NCI-H226 (cell line): Measurements from ENCODE around the gene MPV17L2.

Experiments used
- DNase-seq: peaks from one replicate; pipeline ENCODE4 v3.0.0-alpha.2; 2015

MPV17L2 gene

DNA sequence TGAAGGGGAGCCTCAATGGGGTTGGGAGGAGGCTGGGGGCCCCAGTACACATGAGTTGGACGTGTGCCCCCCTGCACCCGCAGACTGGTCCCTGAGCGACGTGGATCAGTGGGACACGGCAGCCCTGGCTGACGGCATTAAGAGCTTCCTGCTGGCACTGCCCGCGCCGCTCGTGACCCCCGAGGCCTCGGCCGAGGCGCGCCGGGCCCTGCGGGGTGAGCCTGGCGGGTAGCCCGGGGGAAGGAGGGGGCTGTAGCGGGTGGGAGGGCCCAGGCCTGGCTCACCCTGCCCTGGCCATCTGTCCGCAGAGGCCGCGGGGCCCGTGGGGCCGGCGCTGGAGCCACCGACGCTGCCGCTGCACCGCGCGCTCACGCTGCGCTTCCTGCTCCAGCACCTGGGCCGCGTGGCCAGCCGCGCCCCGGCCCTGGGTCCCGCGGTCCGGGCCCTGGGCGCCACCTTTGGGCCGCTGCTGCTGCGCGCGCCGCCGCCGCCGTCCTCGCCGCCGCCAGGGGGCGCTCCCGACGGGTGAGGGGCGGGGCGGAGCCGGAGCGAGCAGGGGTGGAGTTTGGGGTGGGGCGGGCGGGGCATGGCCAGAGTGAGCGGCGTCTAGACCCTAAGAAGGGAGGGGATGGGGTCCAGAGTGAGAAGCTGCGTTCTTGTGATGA lies 31.9 kb upstream of the MPV17L2 start:
- peak; percentile 45 for DNase-seq

DNA sequence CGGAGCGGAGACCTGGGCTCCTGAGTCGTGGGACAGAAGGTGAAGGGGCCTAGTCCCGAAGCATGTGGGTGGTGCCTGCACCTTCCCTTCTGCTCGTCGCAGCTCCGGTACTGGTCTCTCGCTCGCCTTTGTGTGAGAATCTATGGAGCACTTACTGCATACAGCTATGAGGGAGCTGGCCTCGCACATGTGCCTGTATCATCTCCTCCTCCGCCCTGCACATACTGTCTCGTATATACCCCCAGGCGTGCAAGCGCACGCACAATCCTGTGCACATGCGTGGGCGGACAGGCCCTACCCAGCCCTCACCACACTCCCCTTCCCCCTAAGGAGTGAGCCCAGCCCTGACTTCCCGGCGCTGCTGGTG lies 31.4 kb upstream of the MPV17L2 start:
- DNase-seq = no peak

DNA sequence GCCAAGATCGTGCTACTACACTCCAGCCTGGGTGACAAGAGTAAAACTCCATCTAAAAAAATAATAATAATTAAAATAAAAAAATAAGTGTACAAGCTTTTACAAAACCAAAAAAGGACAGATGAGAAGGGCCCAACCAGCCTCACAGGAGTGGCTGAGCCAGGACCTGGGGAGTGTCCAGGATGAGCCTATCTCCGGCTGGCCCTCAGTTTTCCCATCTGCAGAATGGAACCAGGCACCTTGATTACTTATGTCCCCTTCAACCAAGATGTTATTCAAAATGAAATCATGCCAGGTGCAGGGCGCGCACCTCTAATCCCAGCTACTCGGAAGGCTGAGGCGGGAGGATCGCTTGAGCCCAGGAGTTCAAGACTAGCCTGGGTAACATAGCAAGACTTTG lies 28.9 kb upstream of the MPV17L2 start:
- DNase-seq = no peak

DNA sequence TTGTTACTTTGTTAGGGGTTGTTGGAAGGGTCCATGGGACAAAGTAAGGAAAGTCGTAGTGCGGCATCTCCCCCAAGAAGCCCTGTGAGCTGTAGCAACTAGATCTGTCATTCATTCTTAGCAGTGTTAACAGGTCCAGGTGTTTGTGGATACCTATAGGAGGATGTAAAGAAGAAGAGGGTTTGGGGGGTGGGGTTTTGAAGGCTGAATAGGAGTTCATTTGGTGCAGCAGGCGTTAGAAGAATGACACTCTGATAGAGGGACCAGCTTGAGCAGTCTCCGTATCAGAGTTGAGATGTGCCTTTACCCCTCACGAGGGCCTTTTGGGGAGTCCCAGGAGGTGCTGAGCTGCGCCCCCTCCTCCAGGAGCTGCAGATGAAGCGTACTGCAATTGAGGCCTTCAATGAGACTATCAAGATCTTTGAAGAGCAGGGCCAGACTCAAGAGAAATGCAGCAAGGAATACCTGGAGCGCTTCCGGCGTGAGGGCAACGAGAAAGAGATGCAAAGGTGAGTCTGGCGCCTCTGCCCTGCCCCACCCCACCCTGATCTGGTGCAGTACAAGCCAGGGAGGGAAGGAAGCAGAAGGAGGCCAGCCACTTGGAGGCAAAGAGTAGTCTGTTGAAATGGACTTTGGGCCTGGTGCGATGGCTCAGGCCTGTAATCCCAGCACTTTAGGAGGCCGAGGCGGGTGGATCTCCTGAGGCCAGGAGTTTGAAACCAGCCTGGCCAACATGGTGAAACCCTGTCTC lies 27.0 kb upstream of the MPV17L2 start:
- DNase-seq = no peak

DNA sequence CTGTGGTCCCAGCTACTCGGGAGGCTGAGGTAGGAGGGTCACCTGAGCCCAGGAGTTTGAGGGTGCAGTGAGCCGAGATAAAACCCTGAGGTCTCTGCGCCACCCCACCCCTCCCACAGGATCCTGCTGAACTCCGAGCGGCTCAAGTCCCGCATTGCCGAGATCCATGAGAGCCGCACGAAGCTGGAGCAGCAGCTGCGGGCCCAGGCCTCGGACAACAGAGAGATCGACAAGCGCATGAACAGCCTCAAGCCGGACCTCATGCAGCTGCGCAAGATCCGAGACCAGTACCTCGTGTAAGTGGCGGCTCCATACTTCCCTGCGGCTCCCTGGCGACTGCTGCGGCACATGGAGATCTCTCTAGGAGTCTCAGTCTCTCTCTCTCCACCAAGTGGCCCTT lies 26.0 kb upstream of the MPV17L2 start:
- no peak for DNase-seq

DNA sequence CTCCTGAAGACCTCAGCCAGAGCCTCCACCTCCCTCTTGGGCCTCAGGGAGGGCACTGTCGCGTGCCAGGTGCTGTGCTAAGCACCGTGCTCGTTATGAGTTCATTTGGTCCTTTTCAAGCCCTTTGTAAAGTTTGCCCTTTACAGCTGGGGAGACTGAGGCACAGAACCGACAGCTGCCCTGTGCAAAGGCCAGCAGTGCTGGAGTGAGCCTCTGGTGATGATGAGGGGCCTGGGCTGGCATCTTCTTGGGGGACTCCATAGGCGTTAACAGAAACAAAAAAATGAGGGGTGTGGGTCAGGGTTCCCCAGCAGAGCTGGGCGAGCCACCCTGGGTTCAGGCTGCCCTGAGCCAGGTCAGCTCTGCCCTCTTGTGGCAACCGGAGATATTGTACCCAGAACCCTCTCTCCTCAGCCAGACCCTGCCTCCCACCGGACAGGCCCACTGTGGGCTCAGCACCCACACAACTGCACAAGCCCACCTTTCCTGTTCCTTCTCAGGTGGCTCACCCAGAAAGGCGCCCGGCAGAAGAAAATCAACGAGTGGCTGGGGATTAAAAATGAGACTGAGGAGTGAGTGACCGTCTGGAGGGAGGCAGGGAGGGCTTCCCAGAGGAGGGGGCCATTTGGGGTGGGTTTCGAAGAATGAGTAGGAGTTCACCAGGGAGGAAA lies 24.9 kb upstream of the MPV17L2 start:
- DNase-seq = no peak

DNA sequence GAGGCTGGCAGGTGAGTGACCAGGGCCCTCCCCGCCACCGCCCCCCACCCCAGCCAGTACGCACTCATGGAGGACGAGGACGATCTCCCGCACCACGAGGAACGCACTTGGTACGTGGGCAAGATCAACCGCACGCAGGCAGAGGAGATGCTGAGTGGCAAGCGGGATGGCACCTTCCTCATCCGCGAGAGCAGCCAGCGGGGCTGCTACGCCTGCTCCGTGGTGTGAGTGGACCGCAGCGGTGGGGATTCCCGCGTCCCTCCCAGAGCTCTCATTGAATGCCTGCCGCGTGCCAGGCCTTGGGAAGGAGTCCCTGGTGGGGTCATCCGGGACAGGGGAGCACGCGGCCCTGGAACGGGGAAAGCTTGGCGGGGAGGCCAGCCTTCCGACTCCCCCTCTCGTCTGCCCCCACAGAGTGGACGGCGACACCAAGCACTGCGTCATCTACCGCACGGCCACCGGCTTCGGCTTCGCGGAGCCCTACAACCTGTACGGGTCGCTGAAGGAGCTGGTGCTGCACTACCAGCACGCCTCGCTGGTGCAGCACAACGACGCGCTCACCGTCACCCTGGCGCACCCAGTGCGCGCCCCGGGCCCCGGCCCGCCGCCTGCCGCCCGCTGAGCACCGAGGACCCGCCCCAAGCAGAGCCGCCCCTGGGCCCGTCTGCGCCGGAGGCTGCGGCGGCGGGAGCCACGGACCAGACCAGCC lies 24.2 kb upstream of the MPV17L2 start:
- DNase-seq = no peak

DNA sequence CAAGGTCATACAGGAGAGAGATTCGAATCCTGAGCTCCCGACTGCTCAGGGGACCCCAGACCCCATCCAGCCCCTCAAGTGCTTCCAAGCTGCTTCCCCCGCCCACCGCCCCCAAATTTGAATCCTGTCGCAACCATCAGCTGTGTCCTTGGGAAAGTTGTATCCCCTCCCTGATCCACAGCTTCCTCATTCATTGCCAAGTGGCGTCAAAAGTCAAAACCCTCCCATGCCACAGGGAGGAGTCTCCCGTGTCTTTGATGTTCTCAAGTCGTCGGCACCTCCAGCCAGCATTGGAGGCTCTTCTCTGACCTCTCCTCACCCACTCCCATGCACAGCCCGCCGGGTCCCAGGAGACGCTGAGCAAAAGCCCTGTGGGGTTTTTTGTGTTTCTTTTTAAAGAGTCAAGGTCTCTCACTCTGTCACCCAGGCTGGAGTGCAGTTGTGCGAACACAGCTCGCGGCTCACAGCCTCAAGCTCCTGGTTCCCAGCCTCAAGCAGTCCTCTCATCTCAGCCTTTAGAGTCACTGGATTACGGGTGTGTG lies 22.2 kb upstream of the MPV17L2 start:
- DNase-seq = no peak

DNA sequence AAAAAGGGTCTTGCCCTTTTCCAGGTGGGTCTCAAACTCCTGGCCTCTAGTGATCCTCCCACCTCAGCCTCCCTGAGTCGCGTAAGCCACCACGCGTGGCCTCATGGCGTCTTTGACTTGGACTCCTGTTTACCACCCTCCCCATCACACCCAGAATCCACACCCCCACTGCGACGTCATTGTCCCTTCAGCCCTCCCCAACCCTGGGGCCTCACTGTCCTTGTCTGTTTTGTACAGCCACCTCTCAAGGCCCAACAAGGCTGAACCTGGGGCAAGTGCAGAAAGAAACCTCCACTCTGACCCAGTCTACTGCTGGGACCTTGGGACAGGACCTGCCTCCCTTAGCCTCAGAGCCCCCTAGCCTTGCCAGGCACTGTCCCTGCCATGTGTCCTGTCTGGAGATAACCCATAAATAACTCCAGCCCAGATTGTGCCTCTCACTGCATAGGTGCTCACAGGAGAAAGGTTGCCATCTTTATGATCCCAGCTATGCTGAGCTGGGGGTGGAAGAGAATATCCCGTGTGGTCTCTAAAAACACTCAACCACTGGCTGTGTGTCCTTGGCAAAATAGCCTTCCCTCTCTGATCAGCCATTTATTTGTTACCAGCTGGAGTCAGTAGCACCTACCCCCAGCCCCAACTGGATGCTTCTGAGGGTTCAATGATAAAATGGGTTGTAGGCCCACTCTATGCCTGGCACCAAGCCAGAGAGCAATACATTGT lies 21.3 kb upstream of the MPV17L2 start:
- DNase-seq = no peak

DNA sequence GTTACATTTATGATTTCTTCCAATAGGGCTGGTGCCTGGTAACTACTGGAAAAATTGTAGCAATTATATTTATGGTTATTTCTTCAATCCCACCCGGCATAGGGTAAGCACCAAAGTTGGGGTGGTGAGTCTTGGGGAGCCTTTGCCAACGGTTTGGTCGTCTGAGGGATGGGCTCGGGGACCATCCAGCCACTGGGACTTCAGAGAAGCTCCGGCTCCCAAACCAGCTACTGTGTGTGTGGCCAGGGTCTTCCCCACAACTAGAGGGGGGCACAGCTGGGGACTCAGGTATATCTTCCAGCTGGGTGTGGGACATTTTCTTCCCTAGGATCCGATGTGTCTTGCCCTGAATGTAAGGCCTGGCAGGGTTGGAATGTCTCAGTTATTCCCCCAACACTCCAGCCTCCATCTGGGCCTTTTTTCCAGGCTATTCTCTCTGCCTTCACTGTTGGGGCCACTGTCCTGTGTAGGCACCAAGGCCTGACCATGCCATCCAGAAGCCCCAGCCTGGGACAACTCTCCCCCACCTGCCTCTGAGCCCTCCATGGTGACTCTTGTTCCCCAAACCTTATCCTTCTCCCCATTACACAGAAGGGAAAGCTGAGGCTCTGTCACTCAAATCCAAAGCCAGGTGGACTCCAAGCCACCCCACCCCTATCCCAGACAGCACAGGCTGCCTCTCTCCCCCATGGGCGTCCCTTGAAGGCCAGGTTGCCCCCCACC lies 20.5 kb upstream of the MPV17L2 start:
- no peak for DNase-seq

DNA sequence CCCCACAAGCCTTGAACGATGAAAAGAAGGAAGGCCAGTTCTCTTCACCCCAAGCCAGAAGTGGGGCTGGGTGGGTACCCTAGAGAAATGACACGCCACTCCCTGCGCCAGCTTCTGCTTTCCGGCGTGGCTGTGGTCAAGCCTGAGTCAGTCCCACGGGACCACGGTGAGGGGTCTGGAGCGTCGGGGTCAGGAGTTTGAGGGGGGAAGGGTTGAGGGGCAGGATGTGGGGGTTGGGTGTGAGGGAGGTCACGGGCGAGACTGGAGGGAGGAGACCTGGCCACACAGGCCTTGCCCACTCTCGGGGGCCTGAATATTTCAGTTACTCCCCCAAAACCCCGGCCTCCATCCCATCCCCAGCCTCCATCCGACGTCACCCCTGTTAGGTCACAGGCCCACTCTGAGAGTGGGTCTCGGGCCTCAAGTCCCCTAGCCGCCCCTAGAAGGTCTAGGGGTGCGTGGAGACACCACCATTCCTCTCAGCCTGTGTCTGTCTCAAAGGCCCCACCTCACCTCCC lies 19.9 kb upstream of the MPV17L2 start:
- no peak for DNase-seq

DNA sequence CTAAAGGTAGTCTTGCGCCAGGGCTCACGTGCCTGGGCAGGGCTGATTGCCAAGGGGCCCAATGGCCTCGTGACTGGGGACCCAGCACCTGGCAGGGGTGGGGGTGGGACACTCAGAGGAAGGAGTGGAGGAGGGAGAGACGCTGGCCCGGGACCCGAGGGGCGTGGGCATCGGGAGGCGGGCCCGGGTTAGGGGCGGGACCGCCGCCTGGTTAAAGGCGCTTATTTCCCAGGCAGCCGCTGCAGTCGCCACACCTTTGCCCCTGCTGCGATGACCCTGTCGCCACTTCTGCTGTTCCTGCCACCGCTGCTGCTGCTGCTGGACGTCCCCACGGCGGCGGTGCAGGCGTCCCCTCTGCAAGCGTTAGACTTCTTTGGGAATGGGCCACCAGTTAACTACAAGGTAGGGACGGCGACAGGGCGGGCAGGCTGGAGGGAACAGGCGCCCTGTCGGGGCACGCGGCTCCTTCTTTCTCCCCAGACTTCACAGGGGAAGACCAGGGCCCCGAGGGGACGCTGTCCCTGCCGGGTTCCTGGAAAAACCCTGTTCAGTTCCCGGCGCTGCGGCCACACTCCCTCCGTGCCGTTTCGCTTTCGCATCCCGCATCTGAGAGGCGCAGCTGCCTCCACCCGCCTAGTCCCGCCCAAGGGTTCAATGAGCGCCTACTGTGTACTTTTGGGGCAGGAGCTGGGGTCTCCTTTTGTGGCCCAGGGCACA lies 19.3 kb upstream of the MPV17L2 start, which contains the start of gene IFI30:
Gene IFI30, plus strand, starts transcription at position 242 of the 717 bp plus-strand sequence. Its CDS starts 29 bp downstream, at position 271.
- peak; percentile 26 for DNase-seq

DNA sequence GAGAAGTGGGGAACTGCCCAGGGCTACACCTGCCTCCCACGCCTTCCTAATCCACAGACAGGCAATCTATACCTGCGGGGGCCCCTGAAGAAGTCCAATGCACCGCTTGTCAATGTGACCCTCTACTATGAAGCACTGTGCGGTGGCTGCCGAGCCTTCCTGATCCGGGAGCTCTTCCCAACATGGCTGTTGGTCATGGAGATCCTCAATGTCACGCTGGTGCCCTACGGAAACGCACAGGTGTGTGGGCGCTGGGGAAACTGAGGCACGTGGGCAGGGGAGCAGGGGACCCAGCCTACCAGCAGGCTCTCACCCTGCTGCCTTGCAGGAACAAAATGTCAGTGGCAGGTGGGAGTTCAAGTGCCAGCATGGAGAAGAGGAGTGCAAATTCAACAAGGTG lies 18.0 kb upstream of the MPV17L2 start:
- DNase-seq = no peak

DNA sequence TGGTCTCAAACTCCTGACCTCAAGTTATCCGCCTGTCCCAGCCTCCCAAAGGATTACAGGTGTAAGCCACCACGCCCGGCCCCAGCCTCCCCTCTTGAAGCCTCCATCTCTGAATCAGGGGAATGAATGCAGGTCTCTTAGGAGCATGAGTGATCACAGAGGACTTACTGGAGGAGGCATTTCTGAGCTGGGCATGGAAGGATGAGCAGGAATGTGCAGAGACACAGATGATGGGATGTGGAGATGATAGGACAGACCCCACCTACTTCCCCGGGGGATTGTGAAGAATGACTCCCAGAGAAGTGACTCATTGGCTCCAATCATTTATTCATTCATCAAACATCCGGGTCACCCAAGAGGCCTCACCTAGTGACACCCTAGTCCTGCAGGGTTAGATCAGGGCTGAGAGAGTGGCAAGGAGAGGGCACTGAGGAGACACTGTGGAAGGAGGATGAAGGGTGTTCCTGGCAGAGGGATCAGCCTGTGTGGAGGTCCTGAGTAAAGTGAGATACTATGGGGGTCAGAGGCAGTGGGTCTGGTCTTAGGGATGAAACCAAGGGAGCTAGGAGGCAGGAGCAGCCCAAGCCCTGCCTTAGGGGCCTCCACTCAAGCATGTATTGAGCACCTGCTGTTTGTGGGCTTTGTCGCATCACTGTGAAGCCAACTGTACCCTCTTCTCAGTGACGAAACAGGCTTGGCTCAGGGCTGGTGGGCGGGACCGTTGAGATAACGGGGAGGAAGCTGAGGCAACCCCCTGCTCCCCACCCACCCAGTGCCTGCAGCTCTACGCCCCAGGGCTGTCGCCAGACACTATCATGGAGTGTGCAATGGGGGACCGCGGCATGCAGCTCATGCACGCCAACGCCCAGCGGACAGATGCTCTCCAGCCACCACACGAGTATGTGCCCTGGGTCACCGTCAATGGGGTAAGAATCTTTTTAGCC lies 16.4 kb upstream of the MPV17L2 start:
- no peak for DNase-seq

DNA sequence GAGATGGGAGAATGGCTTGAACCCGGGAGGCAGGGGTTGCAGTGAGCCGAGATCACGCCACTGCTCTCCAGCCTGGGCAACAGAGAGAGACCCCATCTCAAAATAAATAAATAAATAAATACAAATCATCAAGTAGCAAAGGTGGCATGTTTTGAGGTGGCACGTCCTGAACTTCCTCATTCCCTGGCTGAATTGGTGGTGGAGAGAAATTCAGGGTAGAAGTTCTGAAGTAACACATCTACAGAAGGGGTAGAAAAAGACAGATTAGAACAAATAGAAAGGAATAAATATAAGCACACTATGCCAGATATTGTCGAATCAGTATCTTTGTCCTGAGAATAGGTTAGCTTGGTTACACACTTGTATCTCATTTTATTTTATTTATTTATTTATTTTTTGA lies 13.1 kb upstream of the MPV17L2 start:
- no peak for DNase-seq

DNA sequence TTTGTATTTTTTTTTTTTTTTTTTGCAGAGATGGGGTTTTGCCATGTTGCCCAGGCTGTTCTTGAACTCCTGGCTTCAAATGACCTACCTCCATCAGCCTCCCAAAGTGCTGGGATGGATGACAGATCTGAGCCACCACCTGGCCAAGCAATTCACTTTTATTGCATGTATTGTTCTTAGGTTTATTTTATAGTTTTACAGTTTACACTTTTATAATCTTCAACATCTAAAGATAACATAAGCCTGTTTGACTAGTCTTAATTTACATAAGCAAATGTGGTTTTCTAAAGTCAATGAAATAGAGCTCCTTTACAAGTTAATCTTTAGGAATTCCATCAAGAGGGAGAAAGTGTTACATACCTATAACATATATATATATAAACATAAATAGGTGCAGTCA lies 9.5 kb upstream of the MPV17L2 start:
- DNase-seq = no peak

DNA sequence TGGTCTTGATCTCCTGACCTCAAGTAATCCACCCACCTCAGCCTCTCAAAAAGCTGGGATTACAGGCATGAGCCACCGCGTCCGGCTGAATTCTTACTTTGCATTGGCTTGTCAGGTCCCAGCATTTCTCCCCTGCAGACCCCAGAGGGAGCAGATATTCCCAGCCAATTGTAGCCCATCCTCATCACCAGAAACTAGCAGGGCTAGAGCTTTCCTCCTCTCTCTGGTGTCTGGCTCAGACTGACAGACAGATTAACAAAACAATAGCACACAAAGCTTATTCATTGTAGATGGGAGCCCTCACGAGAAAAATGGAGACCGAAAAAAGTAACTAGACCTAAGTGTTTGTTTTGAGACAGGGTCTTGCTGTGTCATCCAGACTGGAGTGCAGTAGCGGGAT lies 7.5 kb upstream of the MPV17L2 start:
- DNase-seq = no peak

DNA sequence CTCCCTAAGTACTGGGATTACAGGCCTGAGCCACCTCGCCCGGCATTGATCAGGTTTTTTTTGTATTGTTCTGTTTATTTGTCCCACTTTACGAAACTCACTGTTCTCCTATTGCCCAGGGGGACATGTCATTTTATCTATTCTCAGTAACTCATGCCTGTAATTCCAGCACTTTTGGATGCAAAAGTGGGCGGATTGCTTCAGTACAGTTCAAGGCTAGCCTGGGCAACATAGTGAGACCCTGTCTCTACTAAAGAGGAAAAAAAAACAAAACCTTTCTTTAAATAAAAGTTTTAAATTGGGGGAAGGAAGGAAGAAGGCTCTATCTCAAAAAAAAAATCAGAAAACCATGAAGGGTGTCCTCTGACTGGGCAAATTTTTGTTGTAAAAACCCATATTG lies 2.7 kb upstream of the MPV17L2 start:
- DNase-seq = no peak

DNA sequence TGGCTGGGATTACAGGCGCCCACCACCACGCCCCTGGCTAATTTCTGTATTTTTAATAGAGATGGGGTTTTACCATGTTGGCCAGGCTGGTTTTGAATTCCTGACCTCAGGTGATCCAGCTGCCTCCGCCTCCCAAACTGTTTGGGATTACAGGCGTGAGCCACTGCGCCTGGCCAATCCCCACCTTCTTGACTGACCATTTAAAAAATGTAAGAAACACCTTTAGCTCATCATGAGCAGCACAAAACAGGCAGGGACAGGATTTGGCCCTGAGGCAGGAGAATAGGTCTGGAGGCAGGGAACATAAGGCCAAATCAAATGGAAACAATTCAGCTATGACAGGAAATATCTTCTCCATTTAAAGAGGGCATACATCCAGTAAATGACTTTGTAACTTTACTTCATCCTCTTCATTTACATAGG lies 1.4 kb upstream of the MPV17L2 start:
- no peak for DNase-seq
